Measurements from ENCODE around the gene SNAPC4.
A peak's percentile ranks its signal among the peaks of the same experiment; 100 is the strongest.

Gene SNAPC4

GRCh38 chr9:136400038-136400834 is at the start of gene SNAPC4:
Gene SNAPC4, minus strand, starts transcription at chr9:136400170. Its CDS starts 1,742 bp downstream, at chr9:136398428.
- peak; percentile 81 for DNase-seq

DNA sequence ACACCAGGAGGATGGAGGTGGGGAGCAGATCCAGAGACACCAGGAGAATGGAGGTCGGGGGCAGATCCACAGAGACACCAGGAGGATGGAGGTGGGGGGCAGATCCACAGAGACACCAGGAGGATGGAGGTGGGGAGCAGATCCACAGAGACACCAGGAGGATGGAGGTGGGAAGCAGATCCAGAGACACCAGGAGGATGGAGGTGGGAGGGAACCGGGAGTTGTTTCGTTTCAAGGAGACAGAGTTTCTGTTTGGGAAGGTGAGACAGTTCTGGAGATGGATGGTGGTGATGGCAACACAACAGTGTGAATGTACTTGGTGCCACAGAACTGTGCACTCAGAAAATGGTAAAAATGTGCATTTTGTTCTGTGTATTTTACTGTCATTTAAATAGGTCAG is 48.7 kb upstream of the SNAPC4 start:
- DNase-seq = no peak

- DNase-seq = no peak
These were observed 47.3 kb upstream of the SNAPC4 start for GRCh38 chr9:136447173-136447778.

DNA sequence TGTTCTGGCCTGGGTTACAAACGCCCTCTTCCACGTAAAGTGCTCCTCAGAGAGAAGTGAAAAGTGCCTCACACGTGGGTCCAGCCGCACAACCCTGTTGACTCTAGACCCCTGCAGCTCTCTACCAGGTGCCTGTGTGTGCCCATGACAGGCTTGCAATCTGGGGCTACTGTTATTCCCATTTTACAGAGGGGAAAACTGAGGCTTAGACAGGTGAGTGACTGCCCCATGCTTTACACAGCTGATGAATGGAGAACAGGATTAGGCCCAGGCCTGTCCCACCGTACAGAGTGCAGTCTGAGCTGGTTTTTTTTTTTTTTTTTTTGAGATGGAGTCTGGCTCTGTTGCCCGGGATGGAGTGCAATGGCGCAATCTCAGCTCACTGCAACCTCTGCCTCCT is 45.8 kb upstream of the SNAPC4 start:
- DNase-seq = no peak

DNA sequence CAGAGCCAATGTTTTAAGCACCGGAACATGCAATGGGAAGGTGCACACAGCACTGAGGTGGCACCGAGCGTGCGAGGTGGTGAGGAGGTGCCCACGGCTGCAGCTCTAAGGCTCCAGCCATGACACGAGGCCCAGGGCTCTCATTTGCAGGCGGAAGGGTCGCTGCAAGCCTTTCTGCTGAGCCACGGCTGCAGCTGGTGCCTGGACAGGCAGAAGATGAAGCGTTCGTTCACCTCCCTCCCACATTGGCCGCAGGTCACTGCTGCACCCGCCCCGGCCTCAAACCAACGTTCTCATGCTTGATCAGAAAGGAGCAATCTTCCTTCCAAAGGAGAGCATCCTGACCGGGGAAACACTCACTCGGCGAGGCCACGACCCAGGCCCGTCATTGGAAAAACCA is 44.1 kb upstream of the SNAPC4 start:
- DNase-seq = no peak

DNA sequence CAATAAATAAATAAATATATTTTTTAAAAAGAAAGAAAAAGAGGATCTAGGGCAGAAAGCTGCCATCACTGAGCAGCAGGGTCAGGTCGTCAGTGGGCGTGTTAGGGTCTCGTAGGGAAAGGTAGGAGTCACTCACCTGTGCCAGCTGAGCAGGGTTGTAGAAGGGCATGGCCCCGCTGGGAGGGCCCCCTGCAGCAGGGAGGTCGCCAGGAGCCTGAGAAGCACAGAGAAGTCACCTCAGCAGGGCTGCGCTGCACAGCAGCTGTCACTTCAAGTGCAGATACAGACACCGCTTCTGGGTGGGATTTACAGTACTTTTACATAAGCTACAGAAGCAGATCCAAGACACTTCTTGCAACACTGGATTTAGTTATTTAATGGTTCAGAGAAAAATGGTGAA is 43.7 kb upstream of the SNAPC4 start:
- no peak for DNase-seq

DNA sequence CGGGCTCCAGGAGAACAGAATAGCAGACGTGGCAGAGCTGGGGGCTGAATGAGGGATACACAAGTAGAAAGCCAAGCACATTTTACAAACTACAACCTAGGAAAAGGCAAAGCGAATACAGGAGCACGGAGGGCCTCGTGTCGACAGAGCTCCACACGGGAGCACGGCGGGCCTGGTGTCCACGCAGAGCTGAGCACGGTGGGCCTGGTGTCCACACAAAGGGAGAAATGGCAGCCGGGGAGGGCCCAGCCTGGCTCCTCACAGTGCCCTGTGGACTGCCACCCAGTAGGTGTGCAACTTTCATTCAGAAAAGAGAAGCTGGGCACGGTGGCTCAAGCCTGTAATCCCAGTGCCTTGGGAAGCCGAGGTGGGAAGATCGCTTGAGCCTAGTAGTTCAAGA is 43.1 kb upstream of the SNAPC4 start:
- DNase-seq = no peak

DNA sequence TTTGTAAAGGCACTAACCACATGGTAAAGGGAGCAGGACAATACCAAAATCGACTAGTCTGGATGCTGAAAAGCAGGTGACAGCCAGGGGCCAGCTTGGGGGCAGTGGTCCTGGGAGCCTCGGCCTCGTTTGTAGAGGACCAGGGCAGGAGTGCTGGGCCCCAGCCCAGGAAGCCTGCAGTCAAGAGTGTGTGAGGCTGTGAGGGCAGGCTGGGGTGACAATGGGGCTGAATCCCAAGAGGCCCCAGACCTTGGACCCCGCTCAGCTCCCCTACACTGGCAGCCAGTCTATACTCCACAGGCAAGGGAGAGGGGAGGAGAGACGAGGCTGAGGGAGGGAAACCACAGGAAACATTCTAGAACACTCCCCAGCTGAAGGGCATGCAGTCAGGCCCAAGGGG is 42.3 kb upstream of the SNAPC4 start:
- DNase-seq = no peak

GRCh38 chr9:136441681-136442245 is 41.8 kb upstream of the SNAPC4 start:
- no peak for DNase-seq

GRCh38 chr9:136441191-136441680 is 41.3 kb upstream of the SNAPC4 start:
- DNase-seq = no peak

GRCh38 chr9:136439481-136440408 is 39.8 kb upstream of the SNAPC4 start, which contains the start of gene INPP5E:
Gene INPP5E, minus strand, starts transcription at chr9:136439845. Its CDS starts 426 bp downstream, at chr9:136439419.
- peak; percentile 64 for DNase-seq

GRCh38 chr9:136438548-136439480 is 38.8 kb upstream of the SNAPC4 start:
- DNase-seq = peak; percentile 11

GRCh38 chr9:136437839-136438547 is 38.0 kb upstream of the SNAPC4 start:
- DNase-seq = no peak

DNA sequence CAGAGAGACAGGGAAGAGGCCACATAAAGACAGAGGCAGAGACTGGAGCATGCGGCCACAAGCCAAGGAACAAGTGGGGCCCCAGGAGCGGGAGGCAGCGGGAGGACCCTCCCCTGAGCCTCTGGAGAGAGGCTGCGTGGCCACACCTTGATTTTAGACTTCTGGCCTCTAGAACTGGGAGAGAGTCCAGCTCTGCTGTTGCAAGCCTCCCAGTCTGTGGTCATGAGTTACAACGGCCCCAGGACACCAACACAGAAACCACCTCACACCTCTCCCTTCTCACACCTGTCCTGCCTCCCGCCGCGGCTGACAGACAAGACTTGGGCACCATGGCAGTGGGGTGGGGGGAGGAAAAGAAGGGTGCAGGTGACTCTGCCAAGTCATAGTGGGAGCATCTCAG is 37.5 kb upstream of the SNAPC4 start:
- DNase-seq = no peak

GRCh38 chr9:136436055-136436634 is 36.2 kb upstream of the SNAPC4 start:
- DNase-seq = no peak

DNA sequence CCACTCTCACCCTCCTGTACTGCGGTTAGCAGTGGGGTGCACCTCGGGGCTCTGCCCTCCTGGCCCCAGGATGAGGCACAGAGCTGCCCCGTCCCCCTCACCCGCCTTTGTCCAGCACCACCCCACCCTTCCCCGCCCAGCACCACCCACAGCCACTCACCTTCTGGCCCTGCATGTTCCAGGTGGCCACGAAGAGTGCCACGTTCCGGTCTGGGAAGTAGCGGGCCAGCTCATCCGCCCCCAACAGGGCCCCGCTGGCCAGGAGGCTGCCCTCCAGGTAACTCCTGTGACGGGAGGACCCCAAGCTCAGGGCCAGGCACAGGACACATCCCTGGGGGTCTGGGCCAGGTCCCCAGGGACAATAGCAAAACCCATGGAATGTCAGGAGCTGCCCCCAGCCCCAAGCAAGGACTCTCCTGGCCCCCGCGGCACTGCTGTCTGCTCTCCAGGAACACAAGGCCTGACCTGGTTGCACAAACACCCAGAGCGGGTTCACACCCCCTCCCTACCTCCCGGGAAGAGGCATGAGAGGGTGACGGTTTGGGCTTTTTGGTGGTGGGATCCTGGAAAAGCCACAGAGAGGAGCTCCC is 34.7 kb upstream of the SNAPC4 start:
- no peak for DNase-seq

GRCh38 chr9:136433849-136434579 is 34.0 kb upstream of the SNAPC4 start:
- no peak for DNase-seq

DNA sequence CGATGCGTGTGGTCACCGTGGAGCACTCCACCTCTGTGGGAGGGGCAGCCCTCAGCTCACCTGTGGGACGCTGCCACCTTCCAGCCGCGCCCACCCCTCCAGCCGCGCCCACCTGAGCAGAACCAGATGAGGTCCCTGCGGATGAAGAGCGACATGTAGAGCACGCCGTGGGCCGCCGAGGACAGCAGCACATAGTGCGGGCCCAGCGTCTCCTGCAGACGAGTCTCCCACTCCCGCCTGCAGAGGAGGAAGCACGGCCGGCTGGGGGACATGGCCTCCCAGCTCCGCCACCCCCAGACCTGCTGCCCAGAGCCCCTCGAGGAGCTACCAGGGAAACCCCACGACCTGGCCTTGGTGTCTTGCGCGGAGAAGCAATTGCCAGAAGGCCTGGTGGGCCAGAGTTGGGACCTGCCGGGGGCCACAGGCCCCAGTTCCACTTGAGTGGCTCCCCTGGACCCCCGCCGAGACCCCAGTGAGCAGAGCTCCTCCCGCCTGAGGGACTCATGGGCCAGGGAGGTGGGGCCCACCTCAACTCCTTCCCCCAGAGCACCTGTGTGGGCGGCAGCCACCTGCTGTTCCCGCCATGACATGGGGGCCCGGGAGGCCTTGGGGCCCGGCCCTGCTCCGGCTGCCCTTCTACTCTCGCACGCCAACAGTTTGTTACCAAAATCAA is 33.2 kb upstream of the SNAPC4 start:
- no peak for DNase-seq

DNA sequence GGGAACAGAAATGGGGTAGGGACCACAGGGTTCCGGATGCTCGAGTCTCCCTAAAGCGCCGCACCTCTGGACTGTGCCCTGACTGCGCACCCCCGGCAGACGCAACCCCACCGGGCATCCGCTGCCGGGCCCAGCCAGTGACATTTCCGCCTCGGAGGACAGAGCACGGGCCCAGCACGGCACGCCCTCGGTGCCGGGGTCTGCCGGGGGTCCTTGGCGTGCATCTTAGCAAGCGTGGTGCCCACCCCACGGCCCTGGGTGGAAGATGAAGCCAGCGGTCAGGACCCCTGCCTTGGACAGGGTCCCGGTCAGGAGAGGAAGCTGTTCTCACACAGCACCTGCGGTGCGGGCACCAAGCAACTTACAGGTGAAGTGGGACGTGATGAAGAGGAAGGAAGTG is 32.6 kb upstream of the SNAPC4 start:
- DNase-seq = no peak
